Sigmoid colon (tissue), 7 donors: ENCODE measurements around the gene RPTOR. TPM values are rescaled to one million over a fixed set of nuclear protein-coding genes. Genes with fewer than 3 reads are reported as not detected.

Source experiments
- DNase-seq: peaks from one replicate; pipeline ENCODE4 v3.0.0-alpha.2; 2019
- H3K27ac ChIP-seq, 4 donors: fragments of 200-600 bp; sonication (generic); one replicate each; pipeline ENCODE4 v1.5.1; 2016 to 2019; ENCODE audit warnings: mild to moderate bottlenecking in 1 of 4
- H3K27me3 ChIP-seq, 3 donors: fragments of 200-600 bp; sonication (generic); one replicate each; pipeline ENCODE4 v1.5.1; 2019; ENCODE audit warnings: mild to moderate bottlenecking in 1 of 3
- H3K36me3 ChIP-seq, 4 donors: fragments of 200-600 bp; sonication (generic); one replicate each; pipeline ENCODE4 v1.5.1; 2016 to 2019
- H3K4me1 ChIP-seq, 4 donors: fragments of 200-600 bp; sonication (generic); one replicate each; pipeline ENCODE4 v1.5.1; 2017 to 2019
- H3K4me3 ChIP-seq, 4 donors: fragments of 200-600 bp; sonication (generic); one replicate each; pipeline ENCODE4 v1.5.1; 2017 to 2019; ENCODE audit warnings: mild to moderate bottlenecking in 2 of 4, moderate library complexity in 1 of 4
- H3K9me3 ChIP-seq, 4 donors: fragments of 200-600 bp in 3 of 4; sonication (generic) in 3 of 4; one replicate each; pipeline versions ENCODE4 v1.5.1 to v1.6.1; 2013 to 2019
- CTCF ChIP-seq, 4 experiments: fragments of 450-650 bp in 3 of 4; fragments of 200-600 bp in 1 of 4; IDR thresholded peaks; one replicate each; pipeline ENCODE4 v1.5.1; 2016 to 2019; ENCODE audit warnings: antibody characterized with exemption in 4 of 4, mild to moderate bottlenecking in 3 of 4, moderate library complexity in 2 of 4
- EP300 ChIP-seq, 4 donors: sonication (generic); formaldehyde crosslinking; IDR thresholded peaks; one replicate each; pipeline ENCODE4 v1.6.1; 2017; ENCODE audit warnings: antibody characterized with exemption in 4 of 4
- POLR2A ChIP-seq, 2 donors: fragments of 450-650 bp; IDR thresholded peaks; one replicate each; pipeline ENCODE4 v1.6.1; 2016; ENCODE audit warnings: antibody characterized with exemption in 2 of 2, mild to moderate bottlenecking in 2 of 2, moderate library complexity in 2 of 2
- POLR2AphosphoS5 ChIP-seq, 4 donors: sonication (generic); formaldehyde crosslinking; IDR thresholded peaks; one replicate each; pipeline ENCODE4 v1.6.1; 2017; ENCODE audit warnings: antibody characterized with exemption in 4 of 4
- WGBS, 2 donors: extraction: QIAGEN DNeasy Blood & Tissue Kit; methylation state at CpG; one replicate each; pipeline ENCODE4 v1.1.7; 2013; 5-methylcytosine and 5-hydroxymethylcytosine counted together
- intact Hi-C: fragments of 100-400 bp; cut with DNase I; formaldehyde crosslinking; loops from one replicate; pipeline ENCODE4 v1.15.1; 2023
- polyA plus RNA-seq, 3 donors: library from polyadenylated mRNA; stranded (reverse); fragments of 200-250 nt; gene quantifications; one replicate each; pipeline ENCODE4 v1.2.3, GENCODE V29; 2013
- total RNA-seq, 4 donors: library from RNA; depleted of rRNA; stranded (reverse); fragments of >200 nt; gene quantifications; one replicate each; pipeline ENCODE4 v1.1.0, GENCODE V29; 2016
- donor health status: healthy with polysubstance abuse.
- donor health status: Bipolar disorder and iron deficiency.
- donor health status: healthy.

RPTOR gene
- total and polyA plus RNA-seq, 7 donors = 3.7 to 68.7 (median 22.9) TPM

GRCh38 chr17:80633207-80633606 lies 88.6 kb downstream of the RPTOR start:
- DNase-seq = no peak
- intact Hi-C loops = no loop called here
- 96 to 97% methylated on average over 19 of the region's 19 CpGs for WGBS, 2 donors
- no peaks in the 10 kb centered on the region for H3K27me3 ChIP-seq
- no peaks in the 10 kb centered on the region for H3K9me3 ChIP-seq
- H3K4me1 ChIP-seq = no peaks in the 10 kb centered on the region
- H3K27ac ChIP-seq = no peak overlapping the region
- TF ChIP-seq EP300 (IDR thresholded peaks at IDR 0.05) (no peak), CTCF (IDR thresholded peaks at IDR 0.05) (no peak), POLR2AphosphoS5 (IDR thresholded peaks at IDR 0.05) (no peak), POLR2A (IDR thresholded peaks at IDR 0.05) (no peak)
- no peak overlapping the region for H3K4me3 ChIP-seq
- no peaks in the 10 kb centered on the region for H3K36me3 ChIP-seq

GRCh38 chr17:80633994-80634566 lies 89.4 kb downstream of the RPTOR start:
- Histone ChIP-seq H3K36me3 (no peaks in the 10 kb centered on the region), H3K27me3 (no peaks in the 10 kb centered on the region), H3K4me3 (no peak overlapping the region), H3K27ac (no peak overlapping the region), H3K9me3 (no peaks in the 10 kb centered on the region), H3K4me1 (no peaks in the 10 kb centered on the region)
- DNase-seq = no peak
- 88 to 90% methylated on average over 24 of the region's 24 CpGs for WGBS, 2 donors
- TF ChIP-seq POLR2AphosphoS5 (IDR thresholded peaks at IDR 0.05) (no peak), EP300 (IDR thresholded peaks at IDR 0.05) (no peak), POLR2A (IDR thresholded peaks at IDR 0.05) (no peak), CTCF (IDR thresholded peaks at IDR 0.05) (no peak)
- intact Hi-C loops = no loop called here

- Histone ChIP-seq H3K27ac (no peak overlapping the region), H3K36me3 (no peaks in the 10 kb centered on the region), H3K9me3 (no peaks in the 10 kb centered on the region), H3K4me1 (no peaks in the 10 kb centered on the region), H3K27me3 (no peaks in the 10 kb centered on the region), H3K4me3 (no peak overlapping the region)
- no peak for DNase-seq
- TF ChIP-seq CTCF (IDR thresholded peaks at IDR 0.05) = no peak
- TF ChIP-seq EP300 (IDR thresholded peaks at IDR 0.05) = no peak
- no peak for TF ChIP-seq POLR2A (IDR thresholded peaks at IDR 0.05)
- TF ChIP-seq POLR2AphosphoS5 (IDR thresholded peaks at IDR 0.05) = no peak
- intact Hi-C loops = no loop called here
- 86 to 94% methylated on average over 20 of the region's 20 CpGs for WGBS, 2 donors
These were observed 91.9 kb downstream of the RPTOR start for GRCh38 chr17:80636361-80637018.

GRCh38 chr17:80637048-80637781 lies 92.6 kb downstream of the RPTOR start:
- Histone ChIP-seq H3K27ac (no peak overlapping the region), H3K4me3 (no peak overlapping the region), H3K27me3 (no peaks in the 10 kb centered on the region), H3K4me1 (no peaks in the 10 kb centered on the region), H3K36me3 (no peaks in the 10 kb centered on the region), H3K9me3 (no peaks in the 10 kb centered on the region)
- WGBS, 2 donors = 29 to 76% methylated on average over 17 of the region's 17 CpGs
- TF ChIP-seq EP300 (IDR thresholded peaks at IDR 0.05) (no peak), POLR2A (IDR thresholded peaks at IDR 0.05) (no peak), CTCF (IDR thresholded peaks at IDR 0.05) (no peak), POLR2AphosphoS5 (IDR thresholded peaks at IDR 0.05) (no peak)
- no peak for DNase-seq
- intact Hi-C loops = no loop called here
